Suprapubic skin (tissue), 4 donors: ENCODE results near the gene L1CAM. TPM values are rescaled to one million over a fixed set of nuclear protein-coding genes. Genes with fewer than 3 reads are reported as not detected.

ENCODE experiments used
- DNase-seq, 2 donors: peaks; one replicate each; pipeline ENCODE4 v3.0.0-alpha.2; 2019; ENCODE audit warnings: low spot score in 2 of 2
- H3K27ac ChIP-seq: fragments of 200-600 bp; sonication (generic); one replicate; pipeline ENCODE4 v1.5.1; 2019
- H3K27me3 ChIP-seq: fragments of 200-600 bp; sonication (generic); one replicate; pipeline ENCODE4 v1.5.1; 2019
- H3K36me3 ChIP-seq: fragments of 200-600 bp; sonication (generic); one replicate; pipeline ENCODE4 v1.5.1; 2019
- H3K4me1 ChIP-seq: fragments of 200-600 bp; sonication (generic); one replicate; pipeline ENCODE4 v1.5.1; 2019
- H3K4me3 ChIP-seq: fragments of 200-600 bp; sonication (generic); one replicate; pipeline ENCODE4 v1.5.1; 2019; ENCODE audit warnings: mild to moderate bottlenecking
- H3K9me3 ChIP-seq: fragments of 200-600 bp; sonication (generic); one replicate; pipeline ENCODE4 v1.5.1; 2019
- CTCF ChIP-seq, 2 donors: fragments of 200-600 bp in 1 of 2; fragments of 450-650 bp in 1 of 2; sonication (generic) in 1 of 2; IDR thresholded peaks; one replicate each; pipeline ENCODE4 v1.5.1; 2016 to 2019; ENCODE audit warnings: antibody characterized with exemption in 2 of 2, mild to moderate bottlenecking in 1 of 2, moderate library complexity in 1 of 2
- EP300 ChIP-seq: sonication (generic); formaldehyde crosslinking; IDR thresholded peaks from one replicate; pipeline ENCODE4 v1.6.1; 2017; ENCODE audit warnings: antibody characterized with exemption
- POLR2A ChIP-seq, 2 donors: fragments of 450-650 bp; IDR thresholded peaks; one replicate each; pipeline ENCODE4 v1.6.1; 2017; ENCODE audit warnings: antibody characterized with exemption in 2 of 2, mild to moderate bottlenecking in 2 of 2, moderate library complexity in 2 of 2
- POLR2AphosphoS5 ChIP-seq, 3 donors: sonication (generic); formaldehyde crosslinking; IDR thresholded peaks; one replicate each; pipeline ENCODE4 v1.6.1; 2017; ENCODE audit warnings: antibody characterized with exemption in 3 of 3
- WGBS: methylation state at CpG from one replicate; pipeline ENCODE4 v1.1.5; 2018; 5-methylcytosine and 5-hydroxymethylcytosine counted together
- total RNA-seq, 4 donors: library from RNA; depleted of rRNA; stranded (reverse); fragments of >200 nt; gene quantifications; one replicate each; pipeline ENCODE4 v1.1.0, GENCODE V29; 2016

Gene L1CAM
- total RNA-seq, 4 donors from 2014 or later, result 4.1 to 10.4 (median 8.5) TPM

DNA sequence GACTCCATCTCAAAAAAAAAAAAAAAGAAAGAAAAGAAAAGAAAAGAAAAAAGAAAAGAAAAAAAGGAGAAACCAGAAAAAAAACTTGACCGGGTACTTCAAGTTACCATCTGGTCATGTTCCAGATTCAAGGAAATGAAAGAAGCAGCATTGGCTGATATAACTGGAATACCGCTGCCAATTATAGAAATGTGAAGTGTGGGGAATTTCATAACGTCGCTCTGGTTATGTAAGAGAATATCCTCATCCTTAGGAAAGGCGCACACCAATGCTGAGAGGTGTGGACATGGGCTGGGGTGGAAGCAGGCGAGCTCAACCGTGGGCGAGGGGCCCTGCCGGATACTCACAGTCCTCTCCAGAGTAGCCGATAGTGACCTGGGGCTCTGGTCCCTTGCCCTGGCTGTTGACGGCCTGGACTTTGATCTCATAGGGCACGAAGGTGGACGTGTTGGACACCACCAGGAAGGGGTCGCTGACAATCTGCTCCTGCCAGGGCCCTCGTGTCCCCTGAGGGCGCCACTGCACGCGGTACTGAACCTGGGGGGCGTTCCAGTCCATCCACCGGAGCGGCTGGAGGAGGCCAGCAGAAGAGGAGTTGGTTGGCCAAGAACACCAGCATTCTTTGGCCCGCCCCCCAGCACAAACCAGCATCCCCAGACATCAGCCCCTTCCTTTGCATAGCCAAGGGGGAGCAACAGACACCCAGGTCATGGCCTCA lies 19.5 kb downstream of the L1CAM start:
- peaks cover 11% of the 10 kb centered on the region for H3K27me3 ChIP-seq

DNA sequence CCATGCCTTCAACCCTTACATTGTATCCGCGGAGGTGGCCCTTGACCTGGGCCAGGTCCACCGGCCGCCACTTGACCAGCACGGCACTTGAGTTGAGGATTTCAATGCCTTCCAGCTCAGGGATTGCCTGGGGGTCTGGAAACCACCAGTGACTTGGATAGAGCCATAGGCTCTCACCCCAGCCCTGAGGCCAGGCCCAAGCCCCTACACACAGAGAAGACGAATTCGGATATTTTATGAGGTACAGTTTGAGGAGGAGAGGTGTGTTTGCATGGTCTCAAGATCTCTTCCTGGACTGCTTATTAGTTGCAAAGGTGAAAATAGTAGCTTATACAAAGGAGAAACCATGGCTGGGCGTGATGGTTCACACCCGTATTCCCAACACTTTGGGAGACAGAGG lies 20.3 kb downstream of the L1CAM start:
- no peak overlapping the region for H3K4me3 ChIP-seq
- TF ChIP-seq CTCF (IDR thresholded peaks at IDR 0.05) (no peak), POLR2A (IDR thresholded peaks at IDR 0.05) (no peak), POLR2AphosphoS5 (IDR thresholded peaks at IDR 0.05) (no peak), EP300 (no peak)
- no peak for DNase-seq
- H3K27ac ChIP-seq, result no peak overlapping the region
- H3K36me3 ChIP-seq, result no peaks in the 10 kb centered on the region
- 96% methylated on average over 9 of the region's 9 CpGs for WGBS
- peaks cover 5% of the 10 kb centered on the region for H3K27me3 ChIP-seq
- no peaks in the 10 kb centered on the region for H3K9me3 ChIP-seq
- H3K4me1 ChIP-seq, result no peaks in the 10 kb centered on the region

More for the DNA sequence above, 19.5 kb downstream of the L1CAM start:
- Histone ChIP-seq H3K4me3 (no peak overlapping the region), H3K27ac (no peak overlapping the region), H3K9me3 (no peaks in the 10 kb centered on the region), H3K4me1 (no peaks in the 10 kb centered on the region), H3K36me3 (no peaks in the 10 kb centered on the region)
- 71% methylated on average over 11 of the region's 22 CpGs for WGBS
- no peak for TF ChIP-seq CTCF (IDR thresholded peaks at IDR 0.05)
- TF ChIP-seq POLR2A (IDR thresholded peaks at IDR 0.05), result no peak
- TF ChIP-seq EP300, result no peak
- TF ChIP-seq POLR2AphosphoS5 (IDR thresholded peaks at IDR 0.05), result no peak
- no peak for DNase-seq

DNA sequence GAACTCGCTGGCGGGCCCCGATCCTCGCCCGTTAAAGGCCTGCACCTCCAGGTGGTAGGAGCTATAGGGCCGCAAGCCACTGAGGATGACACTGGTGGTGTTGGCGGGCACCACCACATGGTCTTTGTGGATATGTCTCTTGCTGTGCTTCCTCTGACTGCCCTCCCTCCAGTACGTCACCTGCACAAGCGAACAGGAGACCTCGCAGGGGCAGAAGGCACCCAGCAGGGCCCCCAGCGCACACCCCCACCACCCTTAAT lies 20.7 kb downstream of the L1CAM start:
- no peak overlapping the region for H3K4me3 ChIP-seq
- 85% methylated on average over 11 of the region's 11 CpGs for WGBS
- H3K36me3 ChIP-seq, result no peaks in the 10 kb centered on the region
- DNase-seq, result no peak
- H3K9me3 ChIP-seq, result no peaks in the 10 kb centered on the region
- TF ChIP-seq EP300, result no peak
- TF ChIP-seq CTCF (IDR thresholded peaks at IDR 0.05), result no peak
- no peak for TF ChIP-seq POLR2A (IDR thresholded peaks at IDR 0.05)
- TF ChIP-seq POLR2AphosphoS5 (IDR thresholded peaks at IDR 0.05), result no peak
- no peak overlapping the region for H3K27ac ChIP-seq
- H3K27me3 ChIP-seq, result peaks cover 4% of the 10 kb centered on the region
- H3K4me1 ChIP-seq, result no peaks in the 10 kb centered on the region

DNA sequence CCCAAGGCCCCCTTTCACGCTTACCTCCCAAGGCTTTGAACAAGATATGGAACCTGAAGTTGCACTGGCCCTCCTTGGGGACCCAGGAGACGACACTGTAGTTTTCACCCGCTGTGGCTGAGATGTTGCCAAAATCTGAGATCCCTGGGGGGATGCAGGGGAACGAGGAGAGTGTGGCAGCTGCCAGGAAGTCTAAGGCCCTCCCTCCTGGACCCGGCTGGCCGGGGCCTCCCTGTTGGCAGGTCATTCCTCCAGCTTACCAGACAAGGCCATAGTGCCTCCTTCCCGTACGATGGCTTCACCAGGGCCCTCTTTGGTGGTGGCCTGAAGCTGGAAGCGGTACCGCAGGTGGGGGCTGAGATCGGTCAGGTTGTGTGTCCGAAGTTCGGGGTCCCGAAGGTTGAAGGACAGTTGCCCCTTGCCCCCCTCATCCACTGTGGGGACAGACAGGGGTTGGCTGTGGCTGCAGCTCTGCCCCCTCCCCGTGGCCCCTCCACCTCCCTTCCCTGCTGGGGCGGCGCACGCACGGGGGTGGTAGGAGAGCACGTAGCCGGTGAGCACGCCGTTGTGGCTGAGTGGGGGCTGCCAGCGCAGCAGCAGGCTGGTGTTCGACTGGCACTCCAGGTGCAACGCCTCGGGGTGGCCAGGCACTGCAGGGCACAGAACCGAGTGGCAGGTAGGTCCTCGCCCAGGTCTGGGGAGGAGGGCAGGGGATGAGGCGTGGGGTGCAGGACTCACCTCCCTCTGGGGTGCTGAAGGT lies 21.2 kb downstream of the L1CAM start:
- TF ChIP-seq POLR2A (IDR thresholded peaks at IDR 0.05), result no peak
- no peak for TF ChIP-seq EP300
- TF ChIP-seq POLR2AphosphoS5 (IDR thresholded peaks at IDR 0.05), result no peak
- no peak for TF ChIP-seq CTCF (IDR thresholded peaks at IDR 0.05)
- Histone ChIP-seq H3K27ac (no peak overlapping the region), H3K4me3 (no peak overlapping the region), H3K9me3 (no peaks in the 10 kb centered on the region), H3K36me3 (no peaks in the 10 kb centered on the region), H3K4me1 (no peaks in the 10 kb centered on the region), H3K27me3 (peaks cover 4% of the 10 kb centered on the region)
- no peak for DNase-seq
- WGBS, result 92% methylated on average over 19 of the region's 30 CpGs

- Histone ChIP-seq H3K36me3 (no peaks in the 10 kb centered on the region), H3K9me3 (no peaks in the 10 kb centered on the region), H3K27ac (no peak overlapping the region), H3K4me3 (no peak overlapping the region), H3K4me1 (no peaks in the 10 kb centered on the region), H3K27me3 (peaks cover 4% of the 10 kb centered on the region)
- no peak for TF ChIP-seq POLR2AphosphoS5 (IDR thresholded peaks at IDR 0.05)
- TF ChIP-seq CTCF (IDR thresholded peaks at IDR 0.05), result no peak
- no peak for TF ChIP-seq EP300
- no peak for TF ChIP-seq POLR2A (IDR thresholded peaks at IDR 0.05)
- WGBS, result 82% methylated on average over 6 of the region's 10 CpGs
- DNase-seq, result no peak
Observed at GRCh38 chrX:153864101-153864500, 21.9 kb downstream of the L1CAM start.
